SH-SY5Y (cell line): ENCODE results near the gene NRIP1.

Source experiments
- GATA2 ChIP-seq: IDR thresholded peaks from 2 replicates; pipeline ENCODE4 v1.6.1; 2011; ENCODE audit warnings: mild to moderate bottlenecking, low read depth, low read length
- GATA3 ChIP-seq: IDR thresholded peaks from 2 replicates; pipeline ENCODE4 v1.6.1; 2011; ENCODE audit warnings: low read depth, mild to moderate bottlenecking, low read length, moderate library complexity

DNA sequence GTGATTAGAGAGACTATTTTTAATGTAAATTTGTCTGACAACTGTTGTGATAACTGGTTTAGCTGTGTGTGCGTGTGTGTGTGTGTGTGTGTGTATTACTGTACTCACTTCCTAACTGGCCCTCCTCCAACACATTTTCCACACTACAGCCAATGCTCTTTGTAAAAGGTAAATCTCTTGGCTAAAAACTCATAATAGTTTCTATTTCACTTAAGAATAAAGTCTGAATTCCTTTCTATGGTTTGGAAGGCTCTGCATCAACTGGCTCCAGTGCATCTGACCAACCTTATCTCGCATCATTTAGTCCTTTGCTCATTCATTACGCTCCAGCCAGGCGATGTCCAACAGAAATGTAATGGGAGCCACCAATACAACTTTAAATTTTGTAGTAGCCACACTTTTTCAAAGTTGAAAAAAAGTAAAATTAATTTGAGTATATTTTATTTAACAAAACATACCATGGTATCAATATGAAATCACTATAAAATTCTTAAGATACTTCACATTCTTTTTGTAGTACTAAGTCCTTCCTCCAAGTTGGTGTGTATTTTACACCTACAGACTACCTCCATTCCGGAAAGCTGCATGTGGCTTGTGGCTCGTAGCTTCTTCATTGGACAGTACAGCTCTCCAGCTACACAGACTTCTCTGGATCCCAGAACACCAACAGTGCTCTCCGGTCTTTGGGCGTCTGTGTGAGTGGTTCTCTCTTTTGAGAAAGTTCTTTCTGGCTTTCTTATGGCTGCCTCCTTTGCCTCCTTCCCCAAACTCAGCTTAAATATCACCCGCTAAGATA is 68.9 kb downstream of the NRIP1 start:
- TF ChIP-seq GATA2, result no peak
- no peak for TF ChIP-seq GATA3
